GM19395 (cell line): ENCODE measurements around the gene ZC3H4.
"Not testable (repeated sequence)": the region's sequence is repeated elsewhere in the genome, so short reads cannot be mapped to it uniquely, and the experiment has no call there.

Experiments used
- ATAC-seq: cut with Tn5 transposase; IDR thresholded peaks from one replicate; pipeline ENCODE4 v1.9.1; 2021; ENCODE audit warnings: mild to moderate bottlenecking, moderate library complexity; ENCODE audit not compliant: unreplicated experiment

Gene ZC3H4

GRCh38 chr19:47050562-47050961 is 63.0 kb downstream of the ZC3H4 start:
- not testable (repeated sequence) for ATAC-seq

GRCh38 chr19:47049307-47049700 is 64.3 kb downstream of the ZC3H4 start:
- ATAC-seq, result no peak

GRCh38 chr19:47047763-47048405 is 65.7 kb downstream of the ZC3H4 start:
- peak; percentile 39 for ATAC-seq

DNA sequence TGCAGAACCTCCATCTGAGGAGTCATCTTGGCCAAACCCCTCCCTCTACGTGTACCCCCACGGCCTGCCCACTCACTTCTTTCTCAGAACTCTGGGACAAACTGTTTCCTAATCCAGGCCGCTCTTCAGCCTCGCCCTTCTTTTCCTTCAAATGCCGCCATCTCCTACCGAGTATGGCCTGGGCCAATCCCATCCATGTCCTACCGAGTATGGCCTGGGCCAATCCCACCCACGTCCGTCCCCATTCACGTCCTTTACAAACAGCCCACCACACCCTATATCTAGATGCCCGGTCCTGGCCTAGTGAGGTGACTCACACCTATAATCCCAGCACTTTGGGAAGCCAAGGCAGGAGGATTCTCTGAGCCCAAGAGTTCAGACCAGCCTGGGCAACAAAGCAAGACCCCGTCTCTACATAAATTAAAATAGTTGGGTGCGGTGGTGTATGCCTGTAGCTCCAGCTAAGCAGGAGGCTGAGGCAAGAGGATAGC is 66.3 kb downstream of the ZC3H4 start:
- ATAC-seq, result no peak

- no peak for ATAC-seq
Measured at GRCh38 chr19:47045867-47046470, 67.6 kb downstream of the ZC3H4 start.

DNA sequence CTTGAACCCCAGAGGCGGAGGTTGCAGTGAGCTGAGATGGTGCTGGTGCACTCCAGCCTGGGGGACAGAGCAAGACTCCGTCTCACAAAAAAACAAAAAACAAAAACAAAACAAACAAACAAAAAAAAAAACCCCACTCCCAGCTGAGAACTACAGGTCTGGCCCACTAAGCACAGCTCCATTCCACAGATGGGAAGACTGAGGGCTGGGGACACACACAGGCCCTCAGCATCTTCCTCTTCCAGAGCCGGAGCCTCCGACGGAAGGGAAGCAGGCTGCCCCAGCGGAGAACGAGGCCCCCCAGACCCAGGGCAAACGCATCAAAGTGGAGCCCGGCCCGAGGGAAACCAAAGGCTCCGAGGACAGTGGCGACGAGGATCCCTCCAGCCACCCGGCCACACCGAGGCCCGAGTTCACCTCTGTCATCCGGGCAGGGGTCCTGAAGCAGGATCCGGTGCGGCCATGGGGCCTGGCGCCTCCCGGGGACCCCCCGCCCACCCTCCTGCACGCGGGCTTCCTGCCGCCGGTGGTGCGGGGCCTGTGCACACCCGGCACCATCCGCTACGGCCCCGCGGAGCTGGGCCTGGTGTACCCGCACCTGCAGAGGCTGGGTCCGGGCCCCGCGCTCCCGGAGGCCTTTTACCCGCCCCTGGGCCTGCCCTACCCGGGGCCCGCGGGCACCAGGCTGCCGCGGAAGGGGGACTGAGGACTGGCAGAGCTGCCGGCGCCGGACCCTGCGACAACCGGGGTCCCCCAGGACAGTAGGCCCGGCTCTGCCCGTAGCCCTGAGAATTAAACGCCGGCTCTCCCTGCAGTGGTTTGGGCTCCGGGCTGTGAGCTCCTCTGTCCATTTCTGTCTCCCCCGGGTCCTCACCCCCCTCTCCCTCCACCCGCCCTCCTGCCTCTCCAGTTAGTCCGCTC is 68.4 kb downstream of the ZC3H4 start:
- ATAC-seq, result no peak

- no peak for ATAC-seq
Measured at GRCh38 chr19:47040869-47041268, 72.7 kb downstream of the ZC3H4 start.

- ATAC-seq, result no peak
Measured at GRCh38 chr19:47039239-47039874, 74.2 kb downstream of the ZC3H4 start.

- no peak for ATAC-seq
Measured at GRCh38 chr19:47037766-47038165, 75.8 kb downstream of the ZC3H4 start.

DNA sequence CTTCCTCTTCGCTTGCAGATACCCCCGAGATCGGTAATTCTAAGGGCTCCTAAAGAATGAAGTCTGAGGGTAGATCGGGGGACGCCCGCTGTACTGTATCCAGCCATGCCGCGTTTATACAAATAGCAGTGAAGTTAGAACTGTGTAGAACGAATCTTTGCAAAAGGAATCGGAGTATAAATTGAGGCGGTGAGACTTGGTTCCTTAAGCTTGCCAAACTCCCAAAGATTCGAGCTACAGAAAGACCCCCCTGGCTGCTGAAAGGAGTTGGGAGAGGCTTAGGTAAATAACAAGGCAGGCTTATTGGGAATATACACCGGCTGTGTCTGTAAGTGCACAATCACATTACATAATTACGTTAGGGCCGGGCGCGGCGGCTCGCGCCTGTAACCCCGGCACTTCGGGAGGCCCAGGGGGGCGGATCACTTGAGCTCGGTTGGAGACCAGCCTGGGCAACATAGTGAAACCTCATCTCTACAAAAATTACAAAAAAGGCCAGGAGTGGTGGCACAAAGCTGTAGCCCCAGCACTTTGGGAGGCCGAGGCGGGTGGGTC is 77.4 kb downstream of the ZC3H4 start:
- ATAC-seq, result peak; percentile 29

GRCh38 chr19:47035127-47036096 is 78.2 kb downstream of the ZC3H4 start:
- ATAC-seq, result peak; percentile 82

DNA sequence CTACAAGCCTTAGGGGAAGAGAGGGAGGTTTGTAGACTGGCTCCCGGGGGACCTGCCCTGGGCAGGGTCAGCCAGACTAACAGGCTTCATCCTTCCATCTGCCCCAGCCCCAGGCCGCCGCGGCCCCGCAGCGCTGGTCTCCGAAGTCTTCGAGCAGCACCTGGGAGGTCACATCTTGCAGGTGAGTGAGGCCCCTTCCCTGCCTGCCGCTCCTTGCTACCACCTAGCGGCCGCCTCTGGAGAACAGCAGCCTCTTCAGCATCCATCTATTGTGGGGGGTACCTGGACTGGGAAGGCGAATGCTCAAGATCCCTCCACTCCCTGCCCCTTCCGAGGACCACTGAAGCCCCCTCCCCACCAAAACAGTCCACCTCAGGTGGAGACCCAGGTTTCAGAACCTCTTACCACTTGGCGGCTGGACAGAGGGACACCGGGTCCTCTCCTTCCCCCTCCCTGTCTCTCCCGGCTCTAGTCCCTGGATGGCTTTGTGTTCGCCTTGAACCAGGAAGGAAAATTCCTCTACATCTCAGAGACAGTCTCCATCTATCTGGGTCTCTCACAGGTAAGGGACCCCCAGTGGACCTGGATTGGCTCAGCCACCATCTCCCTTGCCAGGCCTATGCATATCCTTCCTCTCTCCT is 81.3 kb downstream of the ZC3H4 start:
- ATAC-seq, result no peak

- no peak for ATAC-seq
Measured at GRCh38 chr19:47028195-47028601, 85.4 kb downstream of the ZC3H4 start.

DNA sequence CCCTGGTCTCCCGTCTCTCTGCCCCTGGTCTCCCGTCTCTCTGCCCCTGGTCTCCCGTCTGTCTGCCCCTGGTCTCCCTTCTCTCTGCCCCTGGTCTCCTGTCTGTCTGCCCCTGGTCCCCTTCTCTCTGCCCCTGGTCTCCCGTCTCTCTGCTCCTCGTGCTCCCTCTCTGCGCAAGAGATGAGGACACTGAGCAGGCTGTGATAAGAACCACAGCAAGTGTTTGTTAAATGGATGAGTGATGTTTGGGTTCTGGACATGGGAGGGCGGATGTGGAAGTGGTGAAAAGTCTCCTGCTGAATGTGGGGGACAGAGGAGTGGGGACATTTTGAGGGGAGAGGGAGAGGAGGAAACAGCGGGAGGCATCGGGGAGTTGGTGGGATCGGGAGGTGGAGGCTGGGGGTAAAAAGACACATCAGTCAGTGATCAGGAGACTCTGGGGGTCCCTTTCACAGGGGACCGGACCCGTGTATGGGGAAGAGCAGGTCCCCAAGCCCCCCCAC is 85.9 kb downstream of the ZC3H4 start:
- no peak for ATAC-seq

DNA sequence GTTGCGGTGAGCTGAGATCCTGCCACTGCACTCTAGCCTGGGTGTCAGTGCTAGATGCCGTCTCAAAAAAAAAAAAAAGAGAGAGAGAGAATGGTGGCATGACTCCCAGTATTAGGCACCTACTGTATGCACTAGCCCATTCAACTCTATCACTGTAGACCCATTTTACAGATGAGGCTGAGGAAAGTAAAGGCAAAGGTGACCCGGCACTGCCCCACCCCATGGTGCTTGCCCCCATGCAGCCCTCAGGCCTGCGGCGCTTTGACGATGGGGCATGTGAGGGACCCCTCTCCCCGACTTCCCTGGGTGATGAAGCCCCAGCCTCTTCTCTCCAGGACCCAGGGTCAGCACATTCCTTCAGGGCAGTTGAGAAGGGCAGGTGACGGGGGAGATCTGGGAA is 86.7 kb downstream of the ZC3H4 start:
- no peak for ATAC-seq

DNA sequence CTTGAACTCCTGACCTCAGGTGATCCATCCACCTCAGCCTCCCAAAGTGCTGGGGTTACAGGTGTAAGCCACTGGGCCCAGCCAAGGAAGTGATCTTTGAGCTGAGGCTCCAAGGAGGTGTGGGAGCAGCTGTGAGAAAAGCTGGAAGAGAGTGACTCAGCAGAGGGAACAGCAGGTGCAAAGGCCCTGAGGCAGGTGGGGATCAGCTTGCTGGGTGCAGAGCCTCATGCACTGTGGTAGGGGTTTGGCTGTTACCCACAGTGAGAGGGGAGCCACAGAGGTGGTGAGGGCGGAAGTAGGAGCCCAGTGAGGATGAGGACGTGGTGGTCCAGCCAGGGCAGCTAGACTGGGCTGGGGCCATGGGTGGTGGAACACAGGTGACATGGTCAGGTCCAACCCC is 87.4 kb downstream of the ZC3H4 start:
- ATAC-seq, result no peak

DNA sequence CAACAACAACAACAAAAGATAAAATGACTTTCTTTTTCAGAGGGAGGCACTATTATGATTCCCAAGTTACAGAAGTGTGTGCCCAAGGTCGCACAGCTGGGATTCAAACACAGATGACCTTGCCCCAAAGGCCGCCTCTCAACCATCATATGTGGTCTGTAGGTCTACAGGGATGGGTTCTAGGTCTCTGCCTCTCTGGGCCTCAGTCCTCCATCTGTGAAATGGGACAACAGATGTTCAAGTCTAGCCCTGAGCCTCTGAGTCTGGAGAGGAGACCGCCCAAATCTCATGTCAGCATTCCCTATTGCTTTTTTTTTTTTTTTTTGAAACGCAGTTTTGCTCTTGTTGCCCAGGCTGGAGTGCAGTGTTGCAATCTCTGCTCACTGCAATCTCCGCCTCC is 89.1 kb downstream of the ZC3H4 start:
- no peak for ATAC-seq

DNA sequence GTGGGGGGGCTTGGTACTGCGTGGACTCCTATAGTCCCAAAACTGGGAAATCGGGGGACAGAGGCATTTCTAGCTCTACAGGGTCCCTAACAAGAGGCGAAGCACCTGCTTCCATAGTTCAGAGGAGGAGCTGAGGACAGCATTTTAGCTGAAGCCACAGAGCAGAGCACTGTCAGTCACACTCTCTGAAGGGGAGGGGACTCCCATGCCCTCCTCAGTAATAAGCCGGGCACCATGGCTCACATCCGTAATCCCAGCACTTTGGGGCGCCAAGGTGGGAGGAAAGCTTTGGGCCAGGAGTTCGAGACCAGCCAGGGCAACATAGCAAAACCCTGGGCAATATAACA is 90.2 kb downstream of the ZC3H4 start:
- ATAC-seq, result no peak
